ENCODE data around the gene CDH11.

CDH11 gene

GRCh38 chr16:65021852-65022595 lies 99.8 kb downstream of the CDH11 start:
- no peak for DNase-seq

- DNase-seq = no peak
Observed at GRCh38 chr16:65016754-65017153, 105.1 kb downstream of the CDH11 start.

GRCh38 chr16:65015599-65015998 lies 106.3 kb downstream of the CDH11 start:
- DNase-seq = no peak

GRCh38 chr16:65012357-65012756 lies 109.5 kb downstream of the CDH11 start:
- no peak for DNase-seq

GRCh38 chr16:65010125-65010524 lies 111.7 kb downstream of the CDH11 start:
- DNase-seq = no peak

GRCh38 chr16:65005696-65006095 lies 116.2 kb downstream of the CDH11 start:
- DNase-seq = no peak

- DNase-seq = no peak
Observed at GRCh38 chr16:65004570-65004969, 117.3 kb downstream of the CDH11 start.

- DNase-seq = no peak
Observed at GRCh38 chr16:65003621-65004020, 118.2 kb downstream of the CDH11 start.

GRCh38 chr16:65002265-65002664 lies 119.6 kb downstream of the CDH11 start:
- no peak for DNase-seq

GRCh38 chr16:65000654-65001053 lies 121.2 kb downstream of the CDH11 start:
- DNase-seq = no peak

GRCh38 chr16:64997751-64998150 lies 124.1 kb downstream of the CDH11 start:
- DNase-seq = no peak

- no peak for DNase-seq
Observed at GRCh38 chr16:64997121-64997520, 124.7 kb downstream of the CDH11 start.

GRCh38 chr16:64996641-64997040 lies 125.2 kb downstream of the CDH11 start:
- no peak for DNase-seq

- no peak for DNase-seq
Observed at GRCh38 chr16:64993464-64993863, 128.4 kb downstream of the CDH11 start.

GRCh38 chr16:64991001-64991400 lies 130.9 kb downstream of the CDH11 start:
- no peak for DNase-seq

GRCh38 chr16:64990101-64990500 lies 131.8 kb downstream of the CDH11 start:
- DNase-seq = no peak

GRCh38 chr16:64989050-64989449 lies 132.8 kb downstream of the CDH11 start:
- DNase-seq = no peak

GRCh38 chr16:64983963-64984362 lies 137.9 kb downstream of the CDH11 start:
- no peak for DNase-seq

GRCh38 chr16:64983231-64983630 lies 138.6 kb downstream of the CDH11 start:
- no peak for DNase-seq

GRCh38 chr16:64982581-64982980 lies 139.3 kb downstream of the CDH11 start:
- no peak for DNase-seq

GRCh38 chr16:64981568-64982281 lies 140.1 kb downstream of the CDH11 start:
- DNase-seq = no peak

- DNase-seq = no peak
Observed at GRCh38 chr16:64977206-64977920, 144.5 kb downstream of the CDH11 start.

GRCh38 chr16:64975821-64976220 lies 146.0 kb downstream of the CDH11 start:
- DNase-seq = no peak

GRCh38 chr16:64974381-64974780 lies 147.5 kb downstream of the CDH11 start:
- DNase-seq = no peak
